Endodermal cell (in vitro differentiated cells): ENCODE results near the gene MAP6D1. TPM values are rescaled to one million over a fixed set of nuclear protein-coding genes. Genes with fewer than 3 reads are reported as not detected.

ENCODE experiments used
- DNase-seq: peaks from one replicate; pipeline ENCODE4 v3.0.0-alpha.2; 2017
- H3K27ac ChIP-seq: 2 replicates; pipeline ENCODE4 v1.5.1; 2013; ENCODE audit warnings: mild to moderate bottlenecking, low read depth, low read length, moderate library complexity
- H3K27me3 ChIP-seq: 2 replicates; pipeline ENCODE4 v1.6.1; 2013; ENCODE audit warnings: mild to moderate bottlenecking, low read length, moderate library complexity; ENCODE audit not compliant: insufficient read depth, control insufficient read depth, poor library complexity, severe bottlenecking
- H3K36me3 ChIP-seq: 2 replicates; pipeline ENCODE4 v1.7.0; 2013; ENCODE audit warnings: mild to moderate bottlenecking, low read length, moderate library complexity; ENCODE audit not compliant: control insufficient read depth, insufficient read depth
- H3K4me1 ChIP-seq: one replicate; pipeline ENCODE4 v1.7.0; 2013; ENCODE audit warnings: low read length; ENCODE audit not compliant: control insufficient read depth, insufficient read depth
- H3K4me3 ChIP-seq: 2 replicates; pipeline ENCODE4 v1.5.1; 2013; ENCODE audit warnings: mild to moderate bottlenecking, low read length, moderate library complexity
- H3K9ac ChIP-seq: 2 replicates; pipeline ENCODE4 v1.6.1; 2013; ENCODE audit warnings: mild to moderate bottlenecking, low read length, moderate library complexity; ENCODE audit not compliant: poor library complexity, severe bottlenecking; ENCODE audit errors: extremely low read depth
- H3K9me3 ChIP-seq: 2 replicates; pipeline ENCODE4 v1.6.1; 2013; ENCODE audit warnings: mild to moderate bottlenecking, low read length, moderate library complexity; ENCODE audit not compliant: control insufficient read depth
- H3K27ac Mint-ChIP-seq: 2 replicates; pipeline ENCODE4 v1.8.0; 2020; ENCODE audit warnings: mixed read lengths
- H3K27me3 Mint-ChIP-seq: 2 replicates; pipeline ENCODE4 v1.8.0; 2021; ENCODE audit warnings: mild to moderate bottlenecking, mixed read lengths; ENCODE audit not compliant: insufficient read depth
- H3K36me3 Mint-ChIP-seq: 2 replicates; pipeline ENCODE4 v1.8.0; 2020; ENCODE audit warnings: low read depth, mixed read lengths
- H3K4me1 Mint-ChIP-seq: 2 replicates; pipeline ENCODE4 v1.8.0; 2020; ENCODE audit warnings: mixed read lengths
- H3K4me3 Mint-ChIP-seq: 2 replicates; pipeline ENCODE4 v1.8.0; 2020; ENCODE audit warnings: mild to moderate bottlenecking, moderate library complexity, mixed read lengths
- H3K9me3 Mint-ChIP-seq: 2 replicates; pipeline ENCODE4 v1.8.0; 2020; ENCODE audit warnings: mild to moderate bottlenecking, mixed read lengths
- CTCF ChIP-seq: fragments of 200-600 bp; sonication (generic); conservative IDR thresholded peaks from 2 replicates; pipeline ENCODE4 v1.5.0; 2021; ENCODE audit warnings: antibody characterized with exemption, mild to moderate bottlenecking
- WGBS, 2 experiments: methylation state at CpG; one replicate each; pipeline versions ENCODE4 v1.1.5 to v1.1.7; 2013; ENCODE audit warnings: missing lambda C conversion rate in 2 of 2, mixed read lengths in 1 of 2; ENCODE audit not compliant: insufficient coverage in 1 of 2, insufficient read length in 1 of 2; 5-methylcytosine and 5-hydroxymethylcytosine counted together
- total RNA-seq, 2 donors: library from RNA; stranded (reverse); fragmentation: NEBNext Ultra II Directional in 1 of 2; extraction: Animal tissue kit (Norgen Biotek cat#: 25700) in 1 of 2; gene quantifications; 2 replicates in 1 of 2; 3 replicates in 1 of 2; pipeline ENCODE4 v1.2.1, GENCODE V29; 2021

MAP6D1 gene
- total RNA-seq, 2 donors from 2014 or later: 4.0 to 4.8 TPM

- Mint-ChIP-seq H3K9me3 (peaks cover 6% of the 10 kb centered on the region), H3K27ac (no peak overlapping the region), H3K4me1 (no peaks in the 10 kb centered on the region), H3K27me3 (no peaks in the 10 kb centered on the region), H3K36me3 (peaks cover 81% of the 10 kb centered on the region), H3K4me3 (no peak overlapping the region)
- Histone ChIP-seq H3K9me3 (peaks cover 13% of the 10 kb centered on the region), H3K27ac (no peak overlapping the region), H3K4me1 (no peaks in the 10 kb centered on the region), H3K36me3 (peaks cover 85% of the 10 kb centered on the region), H3K27me3 (no peaks in the 10 kb centered on the region), H3K9ac (no peak overlapping the region), H3K4me3 (no peak overlapping the region)
- TF ChIP-seq CTCF: no peak
- DNase-seq: no peak
- 86 to 98% methylated on average over 3 of the region's 3 CpGs for WGBS, 2 experiments
Measured at GRCh38 chr3:183857863-183858262, 32.5 kb upstream of the MAP6D1 start.

GRCh38 chr3:183854318-183855035 lies 29.1 kb upstream of the MAP6D1 start:
- peaks cover 21% of the 10 kb centered on the region for H3K9me3 ChIP-seq
- no peak overlapping the region for H3K27ac Mint-ChIP-seq
- no peak overlapping the region for H3K27ac ChIP-seq
- H3K4me3 ChIP-seq: no peak overlapping the region
- H3K9ac ChIP-seq: no peak overlapping the region
- TF ChIP-seq CTCF: no peak
- no peak for DNase-seq
- H3K36me3 ChIP-seq: peaks cover 83% of the 10 kb centered on the region
- no peaks in the 10 kb centered on the region for H3K4me1 Mint-ChIP-seq
- peaks cover 81% of the 10 kb centered on the region for H3K36me3 Mint-ChIP-seq
- no peak overlapping the region for H3K4me3 Mint-ChIP-seq
- H3K4me1 ChIP-seq: no peaks in the 10 kb centered on the region
- peaks cover 6% of the 10 kb centered on the region for H3K9me3 Mint-ChIP-seq
- WGBS, 2 experiments: 97% methylated on average over 4 of the region's 4 CpGs; no CpG with 5 or more reads in 1 of the 2 experiments
- H3K27me3 ChIP-seq: no peaks in the 10 kb centered on the region
- H3K27me3 Mint-ChIP-seq: no peaks in the 10 kb centered on the region

- H3K9ac ChIP-seq: no peak overlapping the region
- Mint-ChIP-seq H3K4me1 (no peaks in the 10 kb centered on the region), H3K9me3 (peaks cover 7% of the 10 kb centered on the region), H3K27me3 (no peaks in the 10 kb centered on the region), H3K36me3 (peaks cover 76% of the 10 kb centered on the region), H3K4me3 (no peak overlapping the region), H3K27ac (peak overlapping the region; percentile 30)
- no peaks in the 10 kb centered on the region for H3K27me3 ChIP-seq
- TF ChIP-seq CTCF: no peak
- H3K4me1 ChIP-seq: no peaks in the 10 kb centered on the region
- H3K4me3 ChIP-seq: no peak overlapping the region
- H3K27ac ChIP-seq: no peak overlapping the region
- peaks cover 16% of the 10 kb centered on the region for H3K9me3 ChIP-seq
- WGBS, 2 experiments: 96 to 98% methylated on average over 10 to 12 of the region's 13 CpGs
- no peak for DNase-seq
- H3K36me3 ChIP-seq: peaks cover 89% of the 10 kb centered on the region
Measured at GRCh38 chr3:183845608-183846288, 20.4 kb upstream of the MAP6D1 start.
